ENCODE results near the gene DYNLRB1. TPM values are rescaled to one million over a fixed set of nuclear protein-coding genes. Genes with fewer than 3 reads are reported as not detected.

The DYNLRB1 gene
- total and polyA plus RNA-seq, 10 of the 15 experiments (the other 5 are each of a cell fraction or from before 2014, with no cell fraction given), result 87.9 to 313 (median 153) TPM

GRCh38 chr20:34546751-34547181 is 30.5 kb downstream of the DYNLRB1 start:
- in situ Hi-C loops (cut with MboI), result no loop called here
- intact Hi-C loops (cut with micrococcal nuclease; ENCODE audit: unreplicated experiment), result no loop called here
- no peak for FAIRE-seq

More at GRCh38 chr20:34546751-34547181, 30.5 kb downstream of the DYNLRB1 start:
- Histone ChIP-seq H3K4me1 (ENCODE audit: control insufficient read depth, insufficient read depth, low read length) (no peaks in the 10 kb centered on the region), H4K20me1 (ENCODE audit: control insufficient read depth, insufficient read depth) (no peaks in the 10 kb centered on the region), H3K4me3 (no peak overlapping the region), H3K36me3 (ENCODE audit: control insufficient read depth in 2 of 2, insufficient read depth in 2 of 2, low read length in 1 of 2) (peaks cover 0 to 4% of the 10 kb centered on the region in 2 experiments; a peak in 2 of 4 replicates), H3K4me2 (ENCODE audit: control insufficient read depth, insufficient read depth) (no peak overlapping the region), H3K27me3 (replicated peaks in 1 of 2; ENCODE audit: control insufficient read depth in 2 of 2, insufficient read depth in 2 of 2, low read length in 1 of 2) (no peaks in the 10 kb centered on the region), H3K27ac (ENCODE audit: control insufficient read depth, insufficient read depth) (no peak overlapping the region), H3K9ac (ENCODE audit: control insufficient read depth, insufficient read depth, low read length) (no peak overlapping the region), H3K9me3 (replicated peaks; ENCODE audit: control insufficient read depth, insufficient read depth, low read length) (no peaks in the 10 kb centered on the region), H3K79me2 (ENCODE audit: control insufficient read depth, insufficient read depth, low read length) (no peaks in the 10 kb centered on the region), H2AFZ (ENCODE audit: control insufficient read depth, low read depth, low read length) (no peak overlapping the region)
- ATAC-seq, result no peak
- 82% methylated on average over 11 of the region's 11 CpGs for WGBS (ENCODE audit: insufficient coverage, insufficient replicate concordance, low lambda C conversion rate, missing lambda C conversion rate)
- ChIA-PET SMC1A (ENCODE audit: uncharacterized antibody, unreplicated experiment) (interaction anchor here (1.3 kb wide), 1 partner anchor 8 kb away, joined by 3 read pairs; no protein-coding TSS in a partner anchor), RAD21 (ENCODE audit: unreplicated experiment) (no interaction called here), POLR2A (no interaction called here), CTCF (interaction anchor here (1.1 kb wide), 1 partner anchor 161 kb away, joined by 4 read pairs; no protein-coding TSS in a partner anchor)
- TF ChIP-seq TCF7 (IDR thresholded peaks at IDR 0.05; ENCODE audit: borderline replicate concordance) (no peak), STAT1 (conservative IDR thresholded peaks at IDR 0.05) (no peak), FOXK2 (IDR thresholded peaks at IDR 0.05) (no peak), MEF2B (IDR thresholded peaks at IDR 0.05; ENCODE audit: partially characterized antibody, poor library complexity, severe bottlenecking) (no peak), E2F4 (IDR thresholded peaks at IDR 0.05; ENCODE audit: low read depth, low read length) (no peak), RELB (IDR thresholded peaks at IDR 0.05; ENCODE audit: low read depth) (no peak)
- no TSS peak for BruUV-seq (replicated peaks)
- no peak for DNase-seq (ENCODE audit: low read depth, low spot score)
